HepG2 (cell line): Measurements from ENCODE around the gene KIAA1217. TPM values are rescaled to one million over a fixed set of nuclear protein-coding genes. Genes with fewer than 3 reads are reported as not detected.

Experiments
- ATAC-seq: fragments of 200-7000 bp; cut with Tn5 transposase; 3 replicates; pipeline ENCODE4 v1.9.1; 2020; ENCODE audit warnings: mild to moderate bottlenecking, moderate library complexity
- BruUV-seq: library from RNA; stranded (reverse); fragments of 400-500 nt; replicated peaks from 2 replicates; lab custom pipeline; 2021; lab: Mats Ljungman, UMichigan
- CTCF ChIA-PET: fragments of 300-600 bp; formaldehyde crosslinking; extraction: SDS; loops from one replicate; lab custom pipeline; 2021; ENCODE audit warnings: low total read pairs, inconsistent platforms, low intra/inter-chr PET ratio; lab: Yijun Ruan, JAX
- POLR2A ChIA-PET: fragments of 350-600 bp; sonication (Branson Sonifier 250); formaldehyde crosslinking; loops from one replicate; lab custom pipeline; 2020; ENCODE audit warnings: antibody characterized with exemption, inconsistent platforms; lab: Yijun Ruan, JAX
- DNase-seq: peaks from one replicate; pipeline ENCODE4 v3.0.0-alpha.2; 2015; ENCODE audit warnings: low spot score
- FAIRE-seq: peaks from 3 replicates; lab custom pipeline; 2011; peaks lifted over from hg19 to GRCh38; lab: Jason Lieb, UNC
- H2AFZ ChIP-seq: one replicate; pipeline ENCODE4 v1.6.1; 2011; ENCODE audit warnings: low read length, inconsistent platforms
- H3K27ac ChIP-seq: fragments of 300-600 bp; 3 replicates; pipeline ENCODE4 v1.8.0; 2011; ENCODE audit warnings: mixed run types, mild to moderate bottlenecking, mixed read lengths, low read length, inconsistent platforms; ENCODE audit not compliant: insufficient read depth; ENCODE audit errors: extremely low read length
- H3K27me3 ChIP-seq, 2 experiments: fragments of 200-600 bp in 1 of 2; 2 replicates in 1 of 2; 3 replicates in 1 of 2; pipeline versions ENCODE4 v1.6.0 to v1.8.0; 2011; ENCODE audit warnings: low read length in 2 of 2, mild to moderate bottlenecking in 2 of 2, moderate library complexity in 2 of 2, inconsistent platforms in 1 of 2; ENCODE audit not compliant: insufficient read depth in 2 of 2, control insufficient read depth in 1 of 2
- H3K36me3 ChIP-seq, 2 experiments: fragments of 200-600 bp in 1 of 2; replicated peaks in 1 of 2; 2 replicates in 1 of 2; 3 replicates in 1 of 2; pipeline versions ENCODE4 v1.5.1 to v1.8.0; 2011; ENCODE audit warnings: low read length in 2 of 2, inconsistent platforms in 1 of 2; ENCODE audit not compliant: insufficient read depth in 2 of 2, control insufficient read depth in 1 of 2
- H3K4me1 ChIP-seq: 2 replicates; pipeline ENCODE4 v1.5.1; 2012; ENCODE audit warnings: low read length, inconsistent platforms; ENCODE audit not compliant: insufficient read depth
- H3K4me2 ChIP-seq: 2 replicates; pipeline ENCODE4 v1.6.0; 2011; ENCODE audit warnings: low read depth, low read length, inconsistent platforms
- H3K4me3 ChIP-seq, 3 experiments: fragments of 200-600 bp in 1 of 3; sonication (generic), shearing (Covaris generic) in 1 of 3; replicated peaks in 1 of 3; 2 replicates each; pipeline ENCODE4 v1.5.1; 2011 to 2016; ENCODE audit warnings: low read length in 3 of 3, inconsistent platforms in 2 of 3, low read depth in 2 of 3, mild to moderate bottlenecking in 2 of 3, control low read depth in 1 of 3, mixed read lengths in 1 of 3; ENCODE audit not compliant: insufficient read depth in 1 of 3
- H3K79me2 ChIP-seq: one replicate; pipeline ENCODE4 v1.6.1; 2011; ENCODE audit warnings: low read length, inconsistent platforms; ENCODE audit not compliant: insufficient read depth
- H3K9ac ChIP-seq: 2 replicates; pipeline ENCODE4 v1.6.0; 2011; ENCODE audit warnings: mild to moderate bottlenecking, low read depth, low read length, inconsistent platforms; ENCODE audit not compliant: insufficient read depth
- H3K9me3 ChIP-seq: 2 replicates; pipeline ENCODE4 v1.5.1; 2012; ENCODE audit warnings: mild to moderate bottlenecking, low read length
- H4K20me1 ChIP-seq: 2 replicates; pipeline ENCODE4 v1.6.0; 2011; ENCODE audit warnings: inconsistent platforms, mild to moderate bottlenecking, low read length, moderate library complexity; ENCODE audit not compliant: insufficient read depth
- GATAD2A ChIP-seq: IDR thresholded peaks from 2 replicates; pipeline ENCODE4 v1.6.1; 2016
- MLLT10 ChIP-seq: sonication (generic); formaldehyde crosslinking; IDR thresholded peaks from 2 replicates; pipeline ENCODE4 v1.4.0; 2020; ENCODE audit warnings: missing genetic modification reagents
- PAX8 ChIP-seq: sonication (generic); formaldehyde crosslinking; IDR thresholded peaks from 2 replicates; pipeline ENCODE4 v1.8.0; 2022; ENCODE audit warnings: mild to moderate bottlenecking, missing genetic modification reagents, borderline replicate concordance
- PBX2 ChIP-seq: IDR thresholded peaks from 2 replicates; pipeline ENCODE4 v1.6.1; 2016; ENCODE audit warnings: control low read depth
- PITX1 ChIP-seq: sonication (generic); formaldehyde crosslinking; IDR thresholded peaks from 2 replicates; pipeline ENCODE4 v1.5.1; 2020; ENCODE audit warnings: mild to moderate bottlenecking, missing genetic modification reagents
- RCOR2 ChIP-seq: IDR thresholded peaks from 2 replicates; pipeline ENCODE4 v1.6.1; 2016; ENCODE audit warnings: missing biosample characterization, missing genetic modification reagents
- SNAPC4 ChIP-seq: sonication (generic); formaldehyde crosslinking; IDR thresholded peaks from 2 replicates; pipeline ENCODE4 v1.4.0; 2020; ENCODE audit warnings: mild to moderate bottlenecking, missing genetic modification reagents
- U2AF1 ChIP-seq: fragments of 200-400 bp; formaldehyde crosslinking; optimal IDR thresholded peaks from 2 replicates; pipeline ENCODE3; 2017; ENCODE audit warnings: mild to moderate bottlenecking, low read depth, low read length
- ZFY ChIP-seq: sonication (generic); formaldehyde crosslinking; IDR thresholded peaks from 2 replicates; pipeline ENCODE4 v1.4.0; 2020; ENCODE audit warnings: missing genetic modification reagents
- ZNF251 ChIP-seq: sonication (generic); formaldehyde crosslinking; IDR thresholded peaks from 2 replicates; pipeline ENCODE4 v1.9.0; 2021; ENCODE audit warnings: mild to moderate bottlenecking, missing genetic modification reagents
- ZNF552 ChIP-seq: sonication (generic); formaldehyde crosslinking; IDR thresholded peaks from 2 replicates; pipeline ENCODE4 v1.9.0; 2022; ENCODE audit warnings: missing genetic modification reagents, mild to moderate bottlenecking, borderline replicate concordance
- ZNF564 ChIP-seq: sonication (generic); formaldehyde crosslinking; IDR thresholded peaks from 2 replicates; pipeline ENCODE4 v1.8.1; 2023; ENCODE audit warnings: mild to moderate bottlenecking, missing genetic modification reagents
- ZNF83 ChIP-seq: sonication (generic); formaldehyde crosslinking; IDR thresholded peaks from 2 replicates; pipeline ENCODE4 v1.4.0; 2020; ENCODE audit warnings: missing genetic modification reagents, mild to moderate bottlenecking, borderline replicate concordance
- WGBS: methylation state at CpG from one replicate; pipeline ENCODE4 v1.1.6; 2017; ENCODE audit warnings: low lambda C conversion rate; 5-methylcytosine and 5-hydroxymethylcytosine counted together
- in situ Hi-C: cut with HindIII; loops from 2 replicates; pipeline ENCODE4 v1.10.0; 2017; ENCODE audit warnings: low pct_unique_long_range_greater_than_20kb; ENCODE audit not compliant: extremely low pct_ligation_motif_present
- intact Hi-C: fragments of 100-400 bp; cut with micrococcal nuclease; formaldehyde crosslinking; loops from one replicate; pipeline ENCODE4 v1.10.0; 2022; ENCODE audit not compliant: unreplicated experiment
- polyA plus RNA-seq, 8 experiments: library from polyadenylated mRNA; depleted of rRNA in 3 of 8; stranded (reverse) in 7 of 8; unstranded in 1 of 8; fragments of >200 nt; fragmentation: Illumina TruSeq in 4 of 8; extraction: Trizol in 4 of 8; gene quantifications; 2 replicates each; pipeline versions ENCODE4 v1.2.1 to v1.2.3, GENCODE V29; 2011 to 2016; ENCODE audit warnings: low read depth in 4 of 8, missing spikeins in 1 of 8, mixed read lengths in 1 of 8; ENCODE audit not compliant: insufficient read depth in 1 of 8
- total RNA-seq, 5 experiments: library from RNA; depleted of rRNA; stranded (reverse); fragments of >200 nt; fragmentation: Illumina TruSeq; extraction: Trizol; gene quantifications; 2 replicates each; pipeline ENCODE4 v1.2.3, GENCODE V29; 2016; ENCODE audit warnings: low read depth in 1 of 5

The KIAA1217 gene
- total and polyA plus RNA-seq, 2 of the 13 experiments (the other 11 are each of a cell fraction or from before 2014, with no cell fraction given), result 4.6 to 10.9 TPM

- no peak for TF ChIP-seq U2AF1
- no peak for TF ChIP-seq RCOR2
- TF ChIP-seq, all 625 proteins: peak for 0
These were observed 31.3 kb upstream of the KIAA1217 start (continued) for GRCh38 chr10:24177636-24178035.

- Histone ChIP-seq H3K9ac (no peak overlapping the region), H3K4me1 (no peaks in the 10 kb centered on the region)
- ATAC-seq, result no peak
- 1% methylated on average over 2 of the region's 2 CpGs for WGBS
- intact Hi-C loops, result no loop called here
- no peak for TF ChIP-seq ZNF83 (CRISPR knock-in tag)
- no peak for TF ChIP-seq ZFY (CRISPR knock-in tag)
- TF ChIP-seq ZNF552, result no peak
- TF ChIP-seq, all 625 proteins: peak for 0
- H3K9me3 ChIP-seq, result no peaks in the 10 kb centered on the region
- no peak overlapping the region for H3K4me2 ChIP-seq
- H4K20me1 ChIP-seq, result no peaks in the 10 kb centered on the region
- CTCF ChIA-PET, result no interaction called here
- no TSS peak for BruUV-seq
- no peak for DNase-seq
- FAIRE-seq, result no peak
- in situ Hi-C loops, result no loop called here
- POLR2A ChIA-PET, result no interaction called here
- H3K27me3 ChIP-seq, result no peaks in the 10 kb centered on the region; a peak in 2 of 5 replicates
- H3K36me3 ChIP-seq, result no peaks in the 10 kb centered on the region
- H3K4me3 ChIP-seq, result no peak overlapping the region
- H2AFZ ChIP-seq, result no peak overlapping the region
- no peaks in the 10 kb centered on the region for H3K79me2 ChIP-seq
- H3K27ac ChIP-seq, result no peak overlapping the region
These were observed 28.0 kb upstream of the KIAA1217 start for GRCh38 chr10:24180891-24181290.

- DNase-seq (no peak), FAIRE-seq (no peak), ATAC-seq (no peak)
- in situ Hi-C loops, result no loop called here
- POLR2A ChIA-PET, result no interaction called here
- Histone ChIP-seq H3K27me3 (no peaks in the 10 kb centered on the region; a peak in 2 of 5 replicates), H3K4me1 (no peaks in the 10 kb centered on the region), H3K27ac (no peak overlapping the region), H3K9me3 (no peaks in the 10 kb centered on the region), H3K36me3 (no peaks in the 10 kb centered on the region), H2AFZ (no peak overlapping the region), H3K9ac (no peak overlapping the region), H4K20me1 (no peaks in the 10 kb centered on the region), H3K79me2 (no peaks in the 10 kb centered on the region), H3K4me3 (no peak overlapping the region), H3K4me2 (no peak overlapping the region)
- 0% methylated on average over 1 of the region's 1 CpG for WGBS
- intact Hi-C loops, result no loop called here
- BruUV-seq, result no TSS peak
- CTCF ChIA-PET, result no interaction called here
- TF ChIP-seq MLLT10 (CRISPR knock-in tag) (no peak), PBX2 (CRISPR knock-in tag) (no peak), GATAD2A (CRISPR knock-in tag) (no peak), ZNF251 (CRISPR knock-in tag) (no peak), ZNF564 (no peak), PAX8 (CRISPR knock-in tag) (no peak), SNAPC4 (CRISPR knock-in tag) (no peak), PITX1 (no peak)
These were observed 24.5 kb upstream of the KIAA1217 start for GRCh38 chr10:24184455-24184854.
